Gastroesophageal sphincter (tissue), 3 donors: ENCODE measurements around the gene SCFD2.

Experiments used
- CTCF ChIP-seq, 4 experiments: fragments of 200-600 bp in 2 of 4; fragments of 450-650 bp in 2 of 4; sonication (generic) in 1 of 4; IDR thresholded peaks; one replicate each; pipeline ENCODE4 v1.5.1; 2017 to 2019; ENCODE audit warnings: antibody characterized with exemption in 4 of 4, mild to moderate bottlenecking in 2 of 4, moderate library complexity in 2 of 4
- POLR2AphosphoS5 ChIP-seq: sonication (generic); formaldehyde crosslinking; IDR thresholded peaks from one replicate; pipeline ENCODE4 v1.6.1; 2017; ENCODE audit warnings: antibody characterized with exemption

DNA sequence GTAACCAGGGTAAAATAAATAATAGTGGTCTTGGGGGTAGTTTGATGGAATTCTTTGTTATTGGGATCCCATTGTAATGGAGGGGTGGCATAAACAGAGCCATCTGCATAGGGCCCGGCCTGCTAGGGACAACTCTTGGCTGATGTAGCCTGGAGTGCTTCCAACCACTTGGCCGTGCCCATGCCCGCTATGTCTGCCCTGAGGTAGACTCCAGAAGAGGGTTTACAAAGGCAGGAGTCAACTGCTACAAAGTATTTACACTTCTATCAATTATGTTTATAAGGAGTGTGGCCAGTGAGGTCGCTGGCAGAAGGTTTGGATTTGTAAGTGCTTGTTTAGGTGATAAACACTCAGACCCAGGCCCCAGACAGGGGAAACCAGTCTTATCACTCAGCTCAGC is 495.6 kb downstream of the SCFD2 start:
- no peak for TF ChIP-seq POLR2AphosphoS5
- TF ChIP-seq CTCF (IDR thresholded peaks at IDR 0.05) = no peak
